LNCaP clone FGC (cell line): Measurements from ENCODE around the gene EMCN.

Experiments used
- DNase-seq: peaks from one replicate; pipeline ENCODE4 v3.0.0-alpha.2; 2011; ENCODE audit warnings: low read depth
- H3K4me3 ChIP-seq: 2 replicates; pipeline ENCODE4 v1.5.1; 2011; ENCODE audit warnings: mild to moderate bottlenecking, low read depth, low read length, control low read depth
- CTCF ChIP-seq: IDR thresholded peaks from 2 replicates; pipeline ENCODE4 v1.5.1; 2012; ENCODE audit warnings: mild to moderate bottlenecking; ENCODE audit not compliant: control insufficient read depth, insufficient read depth; ENCODE audit errors: extremely low read depth

EMCN gene

GRCh38 chr4:100369871-100370270, 148.0 kb downstream of the EMCN start:
- DNase-seq = no peak
- no peak overlapping the region for H3K4me3 ChIP-seq
- no peak for TF ChIP-seq CTCF

DNA sequence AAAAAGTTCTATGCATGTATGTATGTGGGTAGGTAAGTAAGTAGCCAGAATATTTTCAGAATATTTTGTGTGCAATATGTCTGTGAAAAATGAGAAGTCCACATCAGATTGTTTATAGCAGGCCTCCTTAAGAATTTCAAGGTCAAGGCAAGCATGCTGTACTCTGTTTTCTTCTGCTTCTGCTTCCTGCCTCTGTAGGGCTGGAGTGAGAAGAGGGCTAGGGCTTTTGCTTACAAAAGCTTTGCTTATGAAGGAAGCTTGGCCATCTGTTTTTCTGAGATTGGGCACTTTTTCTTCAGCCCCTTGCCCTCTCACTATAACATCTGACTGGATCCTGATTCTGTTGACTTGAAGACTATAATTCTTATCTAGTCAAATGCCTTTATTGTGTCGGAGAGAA, 150.4 kb downstream of the EMCN start:
- no peak for TF ChIP-seq CTCF
- DNase-seq = no peak
- no peak overlapping the region for H3K4me3 ChIP-seq

DNA sequence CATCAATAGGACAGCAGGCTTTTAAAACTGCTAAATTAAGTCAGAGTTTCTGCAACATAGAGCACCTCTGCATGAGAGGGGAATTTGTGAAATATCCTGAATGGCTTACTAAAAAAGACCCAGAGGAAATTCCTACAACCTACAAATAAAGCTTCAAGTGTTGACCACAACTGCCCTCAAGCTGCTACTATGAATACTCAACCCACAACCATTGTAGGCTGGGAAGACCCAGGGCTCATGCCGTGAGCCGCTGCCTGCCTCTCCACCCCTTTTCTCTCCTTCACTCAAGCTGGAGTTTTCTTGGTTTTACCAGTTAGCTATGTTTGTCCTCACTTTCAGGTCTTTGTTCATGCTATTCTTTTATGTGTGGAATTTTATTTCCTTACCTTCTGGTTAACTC, 151.6 kb downstream of the EMCN start:
- DNase-seq = no peak
- TF ChIP-seq CTCF = no peak
- no peak overlapping the region for H3K4me3 ChIP-seq

DNA sequence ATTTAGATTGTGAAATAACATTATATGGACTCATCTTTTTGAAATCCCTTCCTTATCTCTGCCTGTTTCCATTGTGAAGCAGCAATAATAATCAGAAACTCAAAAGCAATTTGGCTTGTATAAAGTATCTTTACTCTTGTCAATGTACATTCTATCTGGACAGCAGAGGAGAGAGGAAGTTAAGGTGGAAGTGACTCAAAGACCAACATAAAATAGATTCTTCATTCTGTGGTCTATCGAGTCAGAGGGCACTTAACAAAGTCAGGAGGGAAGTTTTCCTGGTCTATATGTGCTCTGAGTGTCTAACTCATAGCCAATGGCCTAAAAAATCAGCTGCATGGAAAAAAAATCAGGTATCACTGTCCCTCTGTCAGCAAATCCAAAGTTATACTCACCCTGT, 155.5 kb downstream of the EMCN start:
- DNase-seq = no peak
- no peak for TF ChIP-seq CTCF
- no peak overlapping the region for H3K4me3 ChIP-seq

DNA sequence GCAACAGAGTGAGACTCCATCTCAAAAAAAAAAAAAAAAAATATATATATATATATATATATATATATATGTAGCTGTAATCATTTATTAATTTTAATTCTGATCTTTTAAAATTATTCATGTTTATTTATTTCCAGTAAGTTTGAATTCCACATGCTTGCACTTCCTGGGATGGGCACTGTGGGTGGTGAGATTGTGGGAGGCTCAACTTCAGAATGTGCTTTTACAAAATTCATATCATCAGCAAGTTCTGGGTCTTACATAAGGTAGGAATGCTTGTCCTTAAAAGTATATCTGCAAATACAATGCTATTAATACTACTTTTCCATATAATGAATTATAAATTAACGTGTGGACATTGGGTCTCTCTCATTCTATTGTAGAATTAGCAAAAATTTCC, 156.5 kb downstream of the EMCN start:
- no peak overlapping the region for H3K4me3 ChIP-seq
- DNase-seq = no peak
- no peak for TF ChIP-seq CTCF

DNA sequence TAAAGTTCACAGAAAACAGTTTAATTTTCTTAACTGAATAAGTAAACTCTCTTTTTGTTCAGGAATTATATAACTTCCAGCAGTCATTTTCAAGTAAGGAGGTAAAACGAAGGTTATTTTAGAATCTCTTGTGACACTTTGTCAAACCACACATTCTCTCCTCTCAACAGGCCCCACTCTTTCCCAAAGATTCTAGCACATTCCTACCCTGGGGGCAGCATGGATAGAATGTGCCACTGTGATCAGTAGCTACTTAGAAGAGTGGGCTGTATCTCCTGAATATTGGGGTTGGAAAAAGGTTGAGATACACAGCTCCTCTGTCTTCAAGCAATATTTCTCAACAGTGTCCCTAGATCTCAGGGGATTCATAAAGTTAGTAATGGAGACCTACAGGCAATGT, 157.6 kb downstream of the EMCN start:
- DNase-seq = no peak
- TF ChIP-seq CTCF = no peak
- no peak overlapping the region for H3K4me3 ChIP-seq

GRCh38 chr4:100359441-100359840, 158.4 kb downstream of the EMCN start:
- no peak overlapping the region for H3K4me3 ChIP-seq
- no peak for TF ChIP-seq CTCF
- no peak for DNase-seq
